ENCODE measurements around the gene BIK.

- TF ChIP-seq, protein P1, sequence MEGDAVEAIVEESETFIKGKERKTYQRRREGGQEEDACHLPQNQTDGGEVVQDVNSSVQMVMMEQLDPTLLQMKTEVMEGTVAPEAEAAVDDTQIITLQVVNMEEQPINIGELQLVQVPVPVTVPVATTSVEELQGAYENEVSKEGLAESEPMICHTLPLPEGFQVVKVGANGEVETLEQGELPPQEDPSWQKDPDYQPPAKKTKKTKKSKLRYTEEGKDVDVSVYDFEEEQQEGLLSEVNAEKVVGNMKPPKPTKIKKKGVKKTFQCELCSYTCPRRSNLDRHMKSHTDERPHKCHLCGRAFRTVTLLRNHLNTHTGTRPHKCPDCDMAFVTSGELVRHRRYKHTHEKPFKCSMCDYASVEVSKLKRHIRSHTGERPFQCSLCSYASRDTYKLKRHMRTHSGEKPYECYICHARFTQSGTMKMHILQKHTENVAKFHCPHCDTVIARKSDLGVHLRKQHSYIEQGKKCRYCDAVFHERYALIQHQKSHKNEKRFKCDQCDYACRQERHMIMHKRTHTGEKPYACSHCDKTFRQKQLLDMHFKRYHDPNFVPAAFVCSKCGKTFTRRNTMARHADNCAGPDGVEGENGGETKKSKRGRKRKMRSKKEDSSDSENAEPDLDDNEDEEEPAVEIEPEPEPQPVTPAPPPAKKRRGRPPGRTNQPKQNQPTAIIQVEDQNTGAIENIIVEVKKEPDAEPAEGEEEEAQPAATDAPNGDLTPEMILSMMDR (IDR thresholded peaks at IDR 0.05): no peak
- no peak for TF ChIP-seq POLR2AphosphoS5 (IDR thresholded peaks at IDR 0.05; ENCODE audit: insufficient read depth in 1 of 2, low read depth in 1 of 2)
Observed at GRCh38 chr22:43100225-43100624, 10.3 kb upstream of the BIK start.

All from vagina (tissue), 2 donors.